OCI-LY3 (cell line): ENCODE data around the gene MGAT5B.

ENCODE experiments used
- CTCF ChIP-seq: fragments of 200-600, 300-600 bp; sonication (generic); IDR thresholded peaks from 2 replicates; pipeline ENCODE4 v1.5.1; 2014; ENCODE audit warnings: antibody characterized with exemption, low read length, low read depth
- EZH2phosphoT487 ChIP-seq: fragments of 200-600 bp; shearing (Covaris generic); IDR thresholded peaks from 2 replicates; pipeline ENCODE4 v1.6.1; 2018; ENCODE audit warnings: antibody characterized with exemption, mixed run types, low read depth

DNA sequence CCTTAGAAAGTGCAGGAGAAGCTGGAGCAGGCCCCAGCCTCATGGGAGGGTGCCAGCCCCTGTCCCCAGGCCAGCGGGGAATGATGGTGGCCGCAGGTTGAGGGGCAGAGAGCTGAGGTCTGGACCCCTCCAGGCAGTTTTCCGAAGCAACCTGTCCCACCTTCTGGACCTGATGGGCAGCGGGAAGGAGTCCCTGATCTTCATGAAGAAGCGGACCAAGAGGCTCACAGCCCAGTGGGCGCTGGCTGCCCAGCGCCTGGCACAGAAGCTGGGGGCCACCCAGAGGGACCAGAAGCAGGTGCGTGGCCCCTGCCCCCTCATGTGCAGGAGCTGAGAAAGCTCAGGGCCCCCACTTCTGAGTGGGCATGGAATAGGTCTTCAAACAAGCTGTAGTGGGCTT, 36.8 kb downstream of the MGAT5B start:
- TF ChIP-seq CTCF (no peak), EZH2phosphoT487 (no peak)
